K562 (cell line): ENCODE measurements around the gene VEZF1. TPM values are rescaled to one million over a fixed set of nuclear protein-coding genes. Genes with fewer than 3 reads are reported as not detected.

Experiments
- ATAC-seq: fragments of 200-7000 bp; cut with Tn5 transposase; 3 replicates; pipeline ENCODE4 v1.9.1; 2020; ENCODE audit warnings: moderate library complexity
- BruUV-seq: library from RNA; stranded (reverse); fragments of 400-500 nt; replicated peaks from 2 replicates; lab custom pipeline; 2021; lab: Mats Ljungman, UMichigan
- CTCF ChIA-PET: fragments of 300-600 bp; formaldehyde crosslinking; extraction: SDS; loops from one replicate; lab custom pipeline; 2021; ENCODE audit warnings: low intra/inter-chr PET ratio; lab: Yijun Ruan, JAX
- POLR2A ChIA-PET: fragments of 300-600, 350-650 bp; sonication (Branson Sonifier 250); formaldehyde crosslinking; extraction: SDS; loops from one replicate; lab custom pipeline; 2021; ENCODE audit warnings: antibody characterized with exemption, inconsistent platforms; lab: Yijun Ruan, JAX
- DNase-seq, 4 experiments: peaks; one replicate each; pipeline versions ENCODE4 v3.0.0 to v3.0.0-alpha.2; 2011 to 2018; ENCODE audit warnings: low spot score in 3 of 4, mixed read lengths in 3 of 4; ENCODE audit errors: extremely low read depth in 1 of 4
- FAIRE-seq: peaks from 2 replicates; lab custom pipeline; 2011; peaks lifted over from hg19 to GRCh38; lab: Jason Lieb, UNC
- H2AFZ ChIP-seq: 2 replicates; pipeline ENCODE4 v1.6.0; 2011; ENCODE audit warnings: low read depth, low read length, control low read depth, inconsistent platforms
- H3K27ac ChIP-seq: fragments of 200-600 bp; 3 replicates; pipeline ENCODE4 v1.8.0; 2011; ENCODE audit warnings: low read depth, mild to moderate bottlenecking, control low read depth, inconsistent platforms, low read length, moderate library complexity, mixed read lengths; ENCODE audit errors: extremely low read depth
- H3K27me3 ChIP-seq, 2 experiments: fragments of 300-600 bp in 1 of 2; 2 replicates in 1 of 2; 3 replicates in 1 of 2; pipeline versions ENCODE4 v1.6.0 to v1.8.0; 2011; ENCODE audit warnings: inconsistent platforms in 2 of 2, low read length in 2 of 2, mild to moderate bottlenecking in 1 of 2, mixed read lengths in 1 of 2, moderate library complexity in 1 of 2; ENCODE audit not compliant: control insufficient read depth in 2 of 2, insufficient read depth in 2 of 2
- H3K36me3 ChIP-seq: fragments of 300-600 bp; 3 replicates; pipeline ENCODE4 v1.8.0; 2011; ENCODE audit warnings: mild to moderate bottlenecking, low read length, inconsistent platforms; ENCODE audit not compliant: control insufficient read depth, insufficient read depth
- H3K4me1 ChIP-seq, 2 experiments: fragments of 200-600 bp in 1 of 2; replicated peaks in 1 of 2; 2 replicates in 1 of 2; 3 replicates in 1 of 2; pipeline versions ENCODE4 v1.5.1 to v1.8.0; 2011; ENCODE audit warnings: inconsistent platforms in 2 of 2, low read length in 2 of 2, mild to moderate bottlenecking in 1 of 2, mixed read lengths in 1 of 2, moderate library complexity in 1 of 2; ENCODE audit not compliant: control insufficient read depth in 2 of 2, insufficient read depth in 2 of 2
- H3K4me2 ChIP-seq: 2 replicates; pipeline ENCODE4 v1.6.1; 2011; ENCODE audit warnings: low read length, control low read depth, inconsistent platforms, mixed read lengths; ENCODE audit not compliant: insufficient read depth
- H3K4me3 ChIP-seq: fragments of 200-600 bp; sonication (generic), shearing (Covaris generic); 2 replicates; pipeline ENCODE4 v1.5.1; 2016; ENCODE audit warnings: control low read depth, inconsistent platforms
- H3K79me2 ChIP-seq: fragments of 200-600 bp; 3 replicates; pipeline ENCODE4 v1.8.0; 2011; ENCODE audit warnings: low read length, inconsistent platforms; ENCODE audit not compliant: control insufficient read depth, insufficient read depth
- H3K9ac ChIP-seq, 2 experiments: 2 replicates each; pipeline versions ENCODE4 v1.6.0 to v1.6.1; 2011; ENCODE audit warnings: low read depth in 2 of 2, low read length in 2 of 2, control low read depth in 1 of 2, inconsistent platforms in 1 of 2, mild to moderate bottlenecking in 1 of 2, mixed read lengths in 1 of 2; ENCODE audit not compliant: insufficient read depth in 1 of 2
- H3K9me1 ChIP-seq: one replicate; pipeline ENCODE4 v1.6.0; 2011; ENCODE audit warnings: inconsistent platforms, mild to moderate bottlenecking, low read length, moderate library complexity; ENCODE audit not compliant: control insufficient read depth, insufficient read depth
- H3K9me3 ChIP-seq: replicated peaks from 2 replicates; pipeline ENCODE4 v1.5.1; 2011; ENCODE audit warnings: low read depth, low read length, inconsistent platforms; ENCODE audit not compliant: control insufficient read depth, insufficient read depth
- H4K20me1 ChIP-seq: replicated peaks from 2 replicates; pipeline ENCODE4 v1.6.1; 2011; ENCODE audit warnings: low read length, inconsistent platforms, mixed read lengths; ENCODE audit not compliant: control insufficient read depth, insufficient read depth
- BCLAF1 ChIP-seq, 2 experiments: fragments of 450-650 bp in 1 of 2; IDR thresholded peaks; 2 replicates each; pipeline ENCODE4 v1.6.1; 2011 to 2017; ENCODE audit warnings: low read depth in 2 of 2, antibody characterized with exemption in 1 of 2, borderline replicate concordance in 1 of 2, low read length in 1 of 2, mild to moderate bottlenecking in 1 of 2, mixed read lengths in 1 of 2; ENCODE audit not compliant: control insufficient read depth in 1 of 2
- CXXC5 ChIP-seq: fragments of 250-450 bp; sonication (Bioruptor Pico); IDR thresholded peaks from 2 replicates; pipeline ENCODE4 v1.8.0; 2022; ENCODE audit warnings: inconsistent platforms, mild to moderate bottlenecking, moderate library complexity
- GABPA ChIP-seq: fragments of 200-800 bp; sonication (Bioruptor generic); conservative IDR thresholded peaks from 2 replicates; pipeline ENCODE4 v1.6.1; 2016; ENCODE audit warnings: low read depth, missing genetic modification characterization, missing compliant biosample characterization
- GTF2E2 ChIP-seq: fragments of 200-800 bp; sonication (Bioruptor generic); IDR thresholded peaks from 2 replicates; pipeline ENCODE4 v1.6.1; 2016; ENCODE audit warnings: missing genetic modification characterization, missing compliant biosample characterization
- HBP1 ChIP-seq: fragments of 450-650 bp; formaldehyde crosslinking; IDR thresholded peaks from 2 replicates; pipeline ENCODE4 v1.4.0; 2022; ENCODE audit warnings: missing genetic modification characterization
- POLR2A ChIP-seq: fragments of 450-650 bp; conservative IDR thresholded peaks from 2 replicates; pipeline ENCODE4 v1.6.1; 2016
- POLR2AphosphoS2 ChIP-seq: IDR thresholded peaks from 2 replicates; pipeline ENCODE4 v1.6.1; 2012; ENCODE audit warnings: low read length, improper control_type of control experiment
- POLR2G ChIP-seq: fragments of 200-400 bp; formaldehyde crosslinking; IDR thresholded peaks from 2 replicates; pipeline ENCODE4 v1.6.1; 2017; ENCODE audit warnings: low read depth, mild to moderate bottlenecking, antibody characterized with exemption, low read length, moderate library complexity
- RBM22 ChIP-seq: fragments of 200-400 bp; formaldehyde crosslinking; IDR thresholded peaks from 2 replicates; pipeline ENCODE4 v1.6.1; 2018; ENCODE audit warnings: low read length, low read depth; ENCODE audit not compliant: poor library complexity, severe bottlenecking
- RUNX1 ChIP-seq: sonication (generic); IDR thresholded peaks from 2 replicates; pipeline ENCODE4 v1.6.1; 2016; ENCODE audit warnings: antibody characterized with exemption, low read depth
- SUPT5H ChIP-seq: fragments of 450-650 bp; IDR thresholded peaks from 2 replicates; pipeline ENCODE4 v1.6.1; 2016
- ZBTB11 ChIP-seq, 3 experiments: fragments of 200-800 bp in 1 of 3; fragments of 250-450 bp in 1 of 3; fragments of 450-650 bp in 1 of 3; sonication (Bioruptor Pico) in 1 of 3; sonication (Bioruptor generic) in 1 of 3; formaldehyde crosslinking in 1 of 3; IDR thresholded peaks; 2 replicates each; pipeline versions ENCODE4 v1.6.1 to v1.8.0; 2016 to 2022; ENCODE audit warnings: mild to moderate bottlenecking in 2 of 3, missing genetic modification characterization in 2 of 3, missing compliant biosample characterization in 1 of 3, moderate library complexity in 1 of 3
- ZKSCAN8 ChIP-seq: fragments of 200-800 bp; sonication (Bioruptor generic); IDR thresholded peaks from 2 replicates; pipeline ENCODE4 v1.6.1; 2016; ENCODE audit warnings: missing genetic modification characterization, missing compliant biosample characterization
- WGBS: fragments of 100-300 bp; shearing (Covaris generic); methylation state at CpG from one replicate; pipeline ENCODE4 v1.1.6; 2016; ENCODE audit warnings: low coverage, mixed read lengths; ENCODE audit not compliant: insufficient coverage; ENCODE audit errors: missing lambda C conversion rate; 5-methylcytosine and 5-hydroxymethylcytosine counted together
- in situ Hi-C: fragments of 300-500 bp; cut with MboI; formaldehyde crosslinking; loops from 4 replicates; pipeline ENCODE4 v1.15.0; 2018; ENCODE audit warnings: inconsistent platforms, mixed read lengths
- intact Hi-C: fragments of 100-400 bp; cut with micrococcal nuclease; formaldehyde crosslinking; loops from 2 replicates; pipeline ENCODE4 v1.14.2; 2022
- polyA plus RNA-seq, 8 experiments: library from polyadenylated mRNA; depleted of rRNA in 4 of 8; stranded (reverse) in 5 of 8; unstranded in 3 of 8; fragments of >200 nt; fragmentation: Nextera tagmentation in 2 of 8; fragmentation: Illumina TruSeq in 1 of 8; extraction: Ambion mirVana in 2 of 8; extraction: Trizol in 1 of 8; gene quantifications; 2 replicates each; pipeline versions ENCODE4 v1.2.1 to v1.2.3, GENCODE V29; 2011 to 2014; ENCODE audit warnings: inconsistent platforms in 1 of 8, missing spikeins in 1 of 8
- total RNA-seq, 7 experiments: library from RNA; depleted of rRNA in 6 of 7; stranded (reverse); fragments of >200 nt in 6 of 7; fragmentation: Illumina TruSeq in 2 of 7; extraction: Trizol in 2 of 7; gene quantifications; 2 replicates each; pipeline versions ENCODE4 v1.2.1 to v1.2.3, GENCODE V29; 2011 to 2021; ENCODE audit warnings: low replicate concordance in 1 of 7

VEZF1 gene
- total and polyA plus RNA-seq, 9 of the 15 experiments (the other 6 are each of a cell fraction or from before 2014, with no cell fraction given) = 9.5 to 33.4 (median 22.1) TPM

GRCh38 chr17:58001461-58002124 is 13.5 kb upstream of the VEZF1 start:
- ChIA-PET POLR2A (interaction anchor here (0.6 to 2.8 kb wide), 6 partner anchors 8 to 265 kb away, joined by 3 to 10 read pairs (median 4); no protein-coding TSS in a partner anchor), CTCF (no interaction called here)
- 92% methylated on average over 1 of the region's 1 CpG for WGBS
- Histone ChIP-seq H3K9me3 (no peaks in the 10 kb centered on the region), H3K4me3 (no peak overlapping the region), H3K27ac (no peak overlapping the region), H3K27me3 (no peaks in the 10 kb centered on the region), H3K79me2 (peaks cover 53% of the 10 kb centered on the region), H3K36me3 (peaks cover 88% of the 10 kb centered on the region), H3K4me2 (no peak overlapping the region), H3K4me1 (peaks cover 0 to 19% of the 10 kb centered on the region in 2 experiments; a peak in 2 of 5 replicates), H3K9me1 (peaks cover 3% of the 10 kb centered on the region), H4K20me1 (peaks cover 38% of the 10 kb centered on the region), H2AFZ (no peak overlapping the region), H3K9ac (no peak overlapping the region; a peak in 1 of 4 replicates)
- in situ Hi-C loops (no loop called here), intact Hi-C loops (no loop called here)
- BruUV-seq = no TSS peak
- ATAC-seq = no peak
- no peak for FAIRE-seq
- DNase-seq = no peak
- TF ChIP-seq SUPT5H = peak; percentile 59
- peak in 1 of 2 experiments; percentile 65; a peak in 1 of 4 replicates for TF ChIP-seq BCLAF1 (IDR thresholded peaks at IDR 0.05; ENCODE audit: borderline replicate concordance in 1 of 2, control insufficient read depth in 1 of 2, low read depth in 2 of 2, low read length in 1 of 2)
- no peak for TF ChIP-seq ZBTB11 (CRISPR knock-in tag; IDR thresholded peaks at IDR 0.05)
- no peak for TF ChIP-seq ZKSCAN8 (CRISPR knock-in tag)
- peak; percentile 39; the same call in 1 of the 2 replicates for TF ChIP-seq POLR2A
- TF ChIP-seq GTF2E2 = 0 out of 2 replicates have a peak, but pooled peaks have one; percentile 25
- TF ChIP-seq RBM22 = peak; percentile 64
- TF ChIP-seq POLR2AphosphoS2 = peak; percentile 28; the same call in 1 of the 2 replicates
- TF ChIP-seq HBP1 (CRISPR knock-in tag) = no peak
- TF ChIP-seq POLR2G = peak; percentile 64
- TF ChIP-seq CXXC5 (CRISPR knock-in tag) = no peak
- TF ChIP-seq GABPA (tag) = no peak
- TF ChIP-seq RUNX1 = no peak
